IPS DF 19.7 (cell line): ENCODE data around the gene DNMBP.
"Not testable (repeated sequence)": the region's sequence is repeated elsewhere in the genome, so short reads cannot be mapped to it uniquely, and the experiment has no call there.

ENCODE experiments used
- DNase-seq: peaks from one replicate; pipeline ENCODE4 v3.0.0-alpha.2; 2013; ENCODE audit warnings: low read depth, low spot score

The DNMBP gene

GRCh38 chr10:100014071-100014762 is 4.5 kb upstream of the DNMBP start:
- no peak for DNase-seq

- no peak for DNase-seq
Measured at GRCh38 chr10:100013621-100014020, 3.9 kb upstream of the DNMBP start.

GRCh38 chr10:100011906-100012305 is 2.2 kb upstream of the DNMBP start:
- DNase-seq, result not testable (repeated sequence)

GRCh38 chr10:100009283-100009792 is 409 bp downstream of the DNMBP start:
- DNase-seq, result no peak

GRCh38 chr10:100008708-100009282 is 952 bp downstream of the DNMBP start:
- DNase-seq, result no peak

GRCh38 chr10:100008142-100008522 is 1.6 kb downstream of the DNMBP start:
- no peak for DNase-seq

- DNase-seq, result no peak
Measured at GRCh38 chr10:100007231-100008141, 2.3 kb downstream of the DNMBP start.

GRCh38 chr10:100006243-100006886 is 3.4 kb downstream of the DNMBP start:
- DNase-seq, result no peak

GRCh38 chr10:100004805-100005510 is 4.8 kb downstream of the DNMBP start:
- DNase-seq, result no peak

- DNase-seq, result no peak
Measured at GRCh38 chr10:100000109-100000644, 9.6 kb downstream of the DNMBP start.

- DNase-seq, result no peak
Measured at GRCh38 chr10:99999319-100000108, 10.2 kb downstream of the DNMBP start.

- DNase-seq, result no peak
Measured at GRCh38 chr10:99998889-99999288, 10.9 kb downstream of the DNMBP start.

- DNase-seq, result no peak
Measured at GRCh38 chr10:99996671-99997648, 12.8 kb downstream of the DNMBP start.

GRCh38 chr10:99995713-99996112 is 14.0 kb downstream of the DNMBP start:
- DNase-seq, result no peak

- no peak for DNase-seq
Measured at GRCh38 chr10:99995269-99995668, 14.5 kb downstream of the DNMBP start.

GRCh38 chr10:99994801-99995200 is 14.9 kb downstream of the DNMBP start:
- DNase-seq, result no peak

- DNase-seq, result no peak
Measured at GRCh38 chr10:99993701-99994689, 15.8 kb downstream of the DNMBP start.

- not testable (repeated sequence) for DNase-seq
Measured at GRCh38 chr10:99985637-99986036, 24.1 kb downstream of the DNMBP start.
